Activated T-cell treated with anti-CD3 and anti-CD28 coated beads, Interleukin-2, amount 50 U/mL, for 72 hours (primary cell): ENCODE results near the gene MAP7. TPM values are rescaled to one million over a fixed set of nuclear protein-coding genes. Genes with fewer than 3 reads are reported as not detected.

Experiments
- ATAC-seq, 2 donors: fragments of 150-1000 bp; cut with Tn5 transposase; replicated peaks in 1 of 2; 2 replicates each; pipeline ENCODE4 v1.10.0; 2021; ENCODE audit warnings: moderate library complexity in 2 of 2, mild to moderate bottlenecking in 1 of 2
- DNase-seq, 2 donors: peaks; one replicate each; pipeline ENCODE4 v3.0.0; 2021 to 2022; ENCODE audit warnings: mixed read lengths in 1 of 2
- H3K27ac Mint-ChIP-seq: one replicate; pipeline ENCODE4 v1.8.0; 2022; ENCODE audit warnings: mild to moderate bottlenecking, moderate library complexity, mixed read lengths
- H3K27me3 Mint-ChIP-seq: one replicate; pipeline ENCODE4 v1.8.0; 2022; ENCODE audit warnings: low read depth, mixed read lengths
- H3K36me3 Mint-ChIP-seq, 2 donors: one replicate each; pipeline ENCODE4 v1.8.0; 2022; ENCODE audit warnings: mixed read lengths in 2 of 2, mild to moderate bottlenecking in 1 of 2; ENCODE audit not compliant: insufficient read depth in 2 of 2
- H3K4me1 Mint-ChIP-seq: one replicate; pipeline ENCODE4 v1.8.0; 2022; ENCODE audit warnings: low read depth, mixed read lengths
- H3K4me3 Mint-ChIP-seq, 2 donors: one replicate each; pipeline ENCODE4 v1.8.0; 2022; ENCODE audit warnings: mild to moderate bottlenecking in 2 of 2, mixed read lengths in 2 of 2, moderate library complexity in 2 of 2
- H3K9me3 Mint-ChIP-seq, 2 donors: one replicate each; pipeline ENCODE4 v1.8.0; 2022; ENCODE audit warnings: mixed read lengths in 2 of 2
- total RNA-seq, 2 donors: library from RNA; stranded (reverse); gene quantifications; one replicate each; pipeline ENCODE4 v1.2.3, GENCODE V29; 2022

MAP7 gene
- total RNA-seq, 2 donors from 2014 or later, result 1.3 to 1.4 TPM

- H3K27ac Mint-ChIP-seq, result no peak overlapping the region
- H3K9me3 Mint-ChIP-seq, result no peaks in the 10 kb centered on the region
- H3K27me3 Mint-ChIP-seq, result no peaks in the 10 kb centered on the region
- no peak for DNase-seq
- no peaks in the 10 kb centered on the region for H3K4me1 Mint-ChIP-seq
- H3K36me3 Mint-ChIP-seq, result no peaks in the 10 kb centered on the region
- no peak for ATAC-seq
- no peak overlapping the region for H3K4me3 Mint-ChIP-seq
These were observed 122.9 kb downstream of the MAP7 start for GRCh38 chr6:136427378-136427717.

DNA sequence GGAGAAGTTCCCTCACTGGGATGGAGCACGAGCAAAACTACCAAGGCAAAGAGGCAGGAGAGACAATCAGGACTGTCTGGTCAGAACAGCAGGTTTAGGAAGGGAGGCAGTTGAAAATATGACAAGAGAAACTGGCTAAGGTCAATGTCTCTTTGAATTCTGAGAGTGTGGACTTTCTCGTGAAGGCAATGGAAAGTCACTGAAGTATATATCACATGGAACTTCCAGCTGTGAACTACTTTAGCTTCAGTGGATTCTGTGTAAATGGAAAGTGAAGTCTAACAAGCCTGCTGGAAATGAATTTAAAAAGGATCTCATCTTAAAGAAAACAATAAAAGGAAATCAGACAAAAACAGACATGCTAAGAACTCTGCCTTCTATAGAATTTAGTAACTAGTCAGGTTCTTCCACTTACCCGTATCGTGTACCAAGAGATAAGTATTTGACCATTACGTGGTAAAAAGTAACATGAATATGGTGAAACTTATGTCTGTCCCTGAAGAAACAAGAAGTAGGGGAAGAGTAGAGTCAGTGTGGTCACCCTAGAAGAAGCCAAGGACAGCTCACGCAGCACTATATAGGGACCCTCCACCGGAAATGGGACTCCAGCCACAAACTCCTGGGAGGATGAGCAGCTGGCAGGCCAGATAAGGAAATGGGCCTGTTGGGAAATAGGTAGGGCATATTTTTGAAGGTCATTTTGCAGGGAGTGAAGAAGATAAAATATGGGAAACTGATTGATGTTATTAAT, 123.4 kb downstream of the MAP7 start:
- Mint-ChIP-seq H3K4me3 (no peak overlapping the region), H3K36me3 (no peaks in the 10 kb centered on the region)
- DNase-seq, result no peak

GRCh38 chr6:136425793-136426192, 124.4 kb downstream of the MAP7 start:
- no peak overlapping the region for H3K4me3 Mint-ChIP-seq
- DNase-seq (no peak), ATAC-seq (no peak)
- no peaks in the 10 kb centered on the region for H3K9me3 Mint-ChIP-seq
- no peak overlapping the region for H3K27ac Mint-ChIP-seq
- H3K36me3 Mint-ChIP-seq, result no peaks in the 10 kb centered on the region
- H3K27me3 Mint-ChIP-seq, result no peaks in the 10 kb centered on the region
- H3K4me1 Mint-ChIP-seq, result no peaks in the 10 kb centered on the region

More for the DNA sequence above, 123.4 kb downstream of the MAP7 start:
- Mint-ChIP-seq H3K27ac (no peak overlapping the region), H3K9me3 (no peaks in the 10 kb centered on the region), H3K27me3 (no peaks in the 10 kb centered on the region), H3K4me1 (no peaks in the 10 kb centered on the region)
- no peak for ATAC-seq

- ATAC-seq (no peak), DNase-seq (no peak)
- no peak overlapping the region for H3K4me3 Mint-ChIP-seq
- H3K4me1 Mint-ChIP-seq, result no peaks in the 10 kb centered on the region
- no peaks in the 10 kb centered on the region for H3K9me3 Mint-ChIP-seq
- no peaks in the 10 kb centered on the region for H3K36me3 Mint-ChIP-seq
- no peaks in the 10 kb centered on the region for H3K27me3 Mint-ChIP-seq
- H3K27ac Mint-ChIP-seq, result no peak overlapping the region
These were observed 125.3 kb downstream of the MAP7 start for GRCh38 chr6:136424901-136425300.

- Mint-ChIP-seq H3K9me3 (no peaks in the 10 kb centered on the region), H3K27ac (no peak overlapping the region), H3K4me1 (no peaks in the 10 kb centered on the region), H3K36me3 (no peaks in the 10 kb centered on the region), H3K27me3 (no peaks in the 10 kb centered on the region), H3K4me3 (no peak overlapping the region)
- ATAC-seq (no peak), DNase-seq (no peak)
These were observed 125.8 kb downstream of the MAP7 start for GRCh38 chr6:136424450-136424849.

GRCh38 chr6:136421537-136422158, 128.6 kb downstream of the MAP7 start:
- no peak for ATAC-seq
- no peaks in the 10 kb centered on the region for H3K27me3 Mint-ChIP-seq
- no peaks in the 10 kb centered on the region for H3K4me1 Mint-ChIP-seq
- no peaks in the 10 kb centered on the region for H3K9me3 Mint-ChIP-seq
- H3K36me3 Mint-ChIP-seq, result no peaks in the 10 kb centered on the region
- H3K4me3 Mint-ChIP-seq, result no peak overlapping the region
- no peak overlapping the region for H3K27ac Mint-ChIP-seq
- no peak for DNase-seq

DNA sequence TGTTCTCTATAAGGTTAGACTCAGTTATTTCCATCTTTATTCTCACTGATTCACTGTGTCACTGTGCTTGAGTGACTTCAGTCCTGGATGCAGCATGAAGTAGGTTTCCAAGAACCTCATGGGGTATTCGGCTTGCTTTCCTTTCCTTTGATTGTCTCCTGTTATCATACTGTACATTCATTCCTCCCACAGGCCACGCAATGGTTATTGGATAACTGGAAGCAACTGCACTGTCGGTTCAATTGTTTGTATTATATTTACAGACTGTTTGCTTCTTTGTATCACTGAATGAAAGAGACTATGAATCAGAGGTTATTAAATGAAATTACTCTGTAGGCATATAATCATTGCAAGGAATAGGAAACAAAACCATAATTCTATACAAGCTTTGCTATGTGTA, 129.4 kb downstream of the MAP7 start:
- no peaks in the 10 kb centered on the region for H3K27me3 Mint-ChIP-seq
- H3K36me3 Mint-ChIP-seq, result no peaks in the 10 kb centered on the region
- no peak overlapping the region for H3K4me3 Mint-ChIP-seq
- DNase-seq (no peak), ATAC-seq (no peak)
- no peak overlapping the region for H3K27ac Mint-ChIP-seq
- H3K9me3 Mint-ChIP-seq, result no peaks in the 10 kb centered on the region
- H3K4me1 Mint-ChIP-seq, result no peaks in the 10 kb centered on the region

GRCh38 chr6:136415351-136416007, 134.7 kb downstream of the MAP7 start:
- no peak overlapping the region for H3K27ac Mint-ChIP-seq
- no peaks in the 10 kb centered on the region for H3K27me3 Mint-ChIP-seq
- no peak overlapping the region for H3K4me3 Mint-ChIP-seq
- H3K9me3 Mint-ChIP-seq, result no peaks in the 10 kb centered on the region
- no peak for ATAC-seq
- no peaks in the 10 kb centered on the region for H3K36me3 Mint-ChIP-seq
- no peaks in the 10 kb centered on the region for H3K4me1 Mint-ChIP-seq
- DNase-seq, result no peak

GRCh38 chr6:136412410-136412809, 137.8 kb downstream of the MAP7 start:
- no peak overlapping the region for H3K4me3 Mint-ChIP-seq
- H3K9me3 Mint-ChIP-seq, result no peaks in the 10 kb centered on the region
- no peak for ATAC-seq

DNA sequence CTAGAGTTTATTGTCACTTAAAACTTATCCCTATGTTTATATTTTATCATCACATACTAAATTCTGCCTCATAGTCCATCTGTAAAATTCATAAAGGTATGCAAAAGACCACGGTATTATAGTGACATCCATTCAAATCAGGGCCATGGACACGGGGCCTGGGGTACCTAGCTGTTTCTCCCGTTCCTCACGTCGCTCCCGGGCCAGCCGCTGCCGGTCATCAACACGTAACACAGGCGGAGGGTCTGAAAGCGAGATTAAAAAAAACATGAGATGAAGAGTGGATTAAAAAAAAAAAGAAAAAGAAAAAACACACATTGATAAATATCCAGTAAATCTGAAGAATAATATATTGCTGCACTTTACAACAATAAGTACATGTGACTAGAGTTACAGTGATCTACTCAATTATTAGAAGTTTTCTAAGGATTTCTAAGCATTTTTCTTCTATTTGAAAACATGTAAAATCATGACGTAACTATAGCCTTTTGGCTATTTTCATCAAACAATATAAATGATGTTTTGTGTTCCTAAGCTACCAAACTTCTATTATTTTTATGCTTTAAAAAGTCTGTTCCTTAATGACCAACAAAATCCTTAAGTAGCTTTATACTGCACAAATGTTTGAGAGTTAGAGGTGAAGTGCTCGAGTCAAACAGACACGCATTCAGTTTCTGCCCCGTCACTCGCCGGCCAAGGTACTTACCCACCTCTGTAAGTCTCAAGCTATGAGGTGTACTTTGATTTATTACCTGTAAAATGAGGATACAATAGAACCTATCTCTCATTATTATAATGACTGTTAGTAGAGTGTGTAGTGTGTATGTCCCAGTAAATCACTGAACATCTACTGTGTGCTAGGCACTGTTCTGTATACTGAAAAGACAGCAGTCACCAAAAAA, 138.5 kb downstream of the MAP7 start:
- Mint-ChIP-seq H3K27me3 (no peaks in the 10 kb centered on the region), H3K4me1 (peaks cover 9% of the 10 kb centered on the region), H3K4me3 (no peak overlapping the region), H3K27ac (no peak overlapping the region), H3K36me3 (no peaks in the 10 kb centered on the region), H3K9me3 (no peaks in the 10 kb centered on the region)
- ATAC-seq (no peak), DNase-seq (no peak)

More at GRCh38 chr6:136412410-136412809, 137.8 kb downstream of the MAP7 start:
- no peak for DNase-seq
- peaks cover 9% of the 10 kb centered on the region for H3K4me1 Mint-ChIP-seq
- H3K27ac Mint-ChIP-seq, result no peak overlapping the region
- no peaks in the 10 kb centered on the region for H3K27me3 Mint-ChIP-seq
- H3K36me3 Mint-ChIP-seq, result no peaks in the 10 kb centered on the region

- Mint-ChIP-seq H3K4me3 (no peak overlapping the region), H3K27me3 (peaks cover 6% of the 10 kb centered on the region), H3K36me3 (no peaks in the 10 kb centered on the region), H3K9me3 (no peaks in the 10 kb centered on the region), H3K27ac (no peak overlapping the region), H3K4me1 (peaks cover 9% of the 10 kb centered on the region)
- no peak for DNase-seq
- ATAC-seq, result no peak
These were observed 139.2 kb downstream of the MAP7 start for GRCh38 chr6:136411025-136411325.

DNA sequence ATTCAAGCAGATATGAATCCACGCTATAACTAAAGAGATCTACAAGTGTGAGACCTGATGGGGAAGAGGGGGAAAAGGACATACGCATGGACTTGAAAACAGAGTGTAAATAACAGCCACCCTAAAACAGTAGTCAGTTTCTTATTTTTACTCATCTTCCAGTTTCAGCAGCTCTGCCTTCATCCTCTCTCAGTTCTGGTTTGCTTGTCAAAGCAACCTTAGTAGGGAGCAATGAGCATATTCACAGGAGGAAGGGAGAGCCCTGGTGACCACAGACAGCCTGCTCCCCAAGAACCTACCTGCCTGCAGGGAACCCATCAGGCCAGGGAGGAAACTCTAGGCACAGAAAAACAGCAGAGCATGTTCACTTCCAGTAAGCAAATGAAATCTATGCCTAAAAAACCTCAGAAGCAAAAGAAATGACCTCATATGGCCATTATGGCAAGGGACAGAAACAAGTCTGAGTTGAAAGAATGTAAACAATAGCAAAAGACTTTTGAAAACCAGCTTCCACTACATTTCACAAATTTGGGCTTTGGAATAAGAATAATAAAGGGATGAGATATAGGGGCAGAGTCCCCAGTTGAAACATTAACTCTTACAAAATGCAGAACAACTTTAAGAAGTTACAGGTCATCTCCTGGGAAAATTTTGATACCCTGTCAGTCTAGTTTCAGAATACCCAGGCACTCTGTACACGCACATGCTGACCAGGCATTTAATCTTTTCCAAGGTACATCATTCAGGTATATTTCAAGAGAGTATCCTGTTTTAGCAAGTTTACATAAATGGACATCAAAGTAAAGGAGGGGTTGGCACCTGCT, 139.8 kb downstream of the MAP7 start:
- Mint-ChIP-seq H3K4me3 (no peak overlapping the region), H3K27me3 (peaks cover 7% of the 10 kb centered on the region), H3K4me1 (peaks cover 9% of the 10 kb centered on the region), H3K9me3 (no peaks in the 10 kb centered on the region), H3K27ac (peak overlapping the region; percentile 11), H3K36me3 (no peaks in the 10 kb centered on the region)
- DNase-seq, result no peak
- ATAC-seq, result peak; percentile 62 to 64
